GM20431 (cell line): ENCODE data around the gene ATP8A2.

Experiments used
- in situ Hi-C: fragments of 300-500 bp; cut with MseI, MboI; formaldehyde crosslinking; loops from one replicate; pipeline ENCODE4 v1.15.0; 2020; ENCODE audit warnings: low sequenced_read_pairs; ENCODE audit not compliant: unreplicated experiment

The ATP8A2 gene

GRCh38 chr13:25864936-25865335 is 493.2 kb downstream of the ATP8A2 start:
- in situ Hi-C loops, result no loop called here

GRCh38 chr13:25865391-25865790 is 493.6 kb downstream of the ATP8A2 start:
- in situ Hi-C loops, result no loop called here

- in situ Hi-C loops, result no loop called here
Measured at GRCh38 chr13:25867038-25867437, 495.3 kb downstream of the ATP8A2 start.

GRCh38 chr13:25868490-25868889 is 496.7 kb downstream of the ATP8A2 start:
- in situ Hi-C loops, result no loop called here

GRCh38 chr13:25869941-25870340 is 498.2 kb downstream of the ATP8A2 start:
- in situ Hi-C loops, result no loop called here

GRCh38 chr13:25871389-25872125 is 499.8 kb downstream of the ATP8A2 start:
- in situ Hi-C loops, result no loop called here

- in situ Hi-C loops, result no loop called here
Measured at GRCh38 chr13:25872481-25873241, 500.9 kb downstream of the ATP8A2 start.

- in situ Hi-C loops, result no loop called here
Measured at GRCh38 chr13:25873242-25873612, 501.5 kb downstream of the ATP8A2 start.

GRCh38 chr13:25874064-25874737 is 502.4 kb downstream of the ATP8A2 start:
- in situ Hi-C loops, result no loop called here

GRCh38 chr13:25874907-25875306 is 503.1 kb downstream of the ATP8A2 start:
- in situ Hi-C loops, result no loop called here

- in situ Hi-C loops, result no loop called here
Measured at GRCh38 chr13:25876247-25876646, 504.5 kb downstream of the ATP8A2 start.

GRCh38 chr13:25879466-25879865 is 507.7 kb downstream of the ATP8A2 start:
- in situ Hi-C loops, result no loop called here

- in situ Hi-C loops, result no loop called here
Measured at GRCh38 chr13:25881136-25881926, 509.6 kb downstream of the ATP8A2 start.

GRCh38 chr13:25881971-25882451 is 510.2 kb downstream of the ATP8A2 start:
- in situ Hi-C loops, result no loop called here

GRCh38 chr13:25882466-25883357 is 510.9 kb downstream of the ATP8A2 start:
- in situ Hi-C loops, result no loop called here

GRCh38 chr13:25885418-25885817 is 513.6 kb downstream of the ATP8A2 start:
- in situ Hi-C loops, result no loop called here

- in situ Hi-C loops, result no loop called here
Measured at GRCh38 chr13:25886438-25887214, 514.9 kb downstream of the ATP8A2 start.

- in situ Hi-C loops, result no loop called here
Measured at GRCh38 chr13:25887962-25888655, 516.3 kb downstream of the ATP8A2 start.
